CD4-positive, alpha-beta memory T cell (primary cell): ENCODE data around the gene RPL12. TPM values are rescaled to one million over a fixed set of nuclear protein-coding genes. Genes with fewer than 3 reads are reported as not detected.

Experiments used
- CTCF ChIA-PET: fragments of 350-600 bp; sonication (Branson Sonifier 250); formaldehyde crosslinking; loops from one replicate; lab custom pipeline; 2021; ENCODE audit warnings: inconsistent platforms; ENCODE audit not compliant: partially characterized antibody; lab: Charles Lee
- POLR2A ChIA-PET: fragments of 350-600 bp; sonication (Branson Sonifier 250); formaldehyde crosslinking; loops from one replicate; lab custom pipeline; 2021; ENCODE audit not compliant: partially characterized antibody; lab: Charles Lee
- DNase-seq, 5 donors: peaks; one replicate each; pipeline versions ENCODE4 v3.0.0 to v3.0.0-alpha.2; 2020 to 2022; ENCODE audit warnings: mixed read lengths in 1 of 5
- H3K27ac ChIP-seq: one replicate; pipeline ENCODE4 v1.7.0; 2013; ENCODE audit warnings: low read depth, low read length
- H3K27me3 ChIP-seq: 2 replicates; pipeline ENCODE4 v1.7.0; 2013; ENCODE audit warnings: mild to moderate bottlenecking, low read length, moderate library complexity; ENCODE audit not compliant: insufficient read depth
- H3K36me3 ChIP-seq: 2 replicates; pipeline ENCODE4 v1.7.0; 2013; ENCODE audit warnings: mild to moderate bottlenecking, low read length, moderate library complexity; ENCODE audit not compliant: insufficient read depth
- H3K4me1 ChIP-seq: 2 replicates; pipeline ENCODE4 v1.7.0; 2013; ENCODE audit warnings: mild to moderate bottlenecking, low read length, moderate library complexity; ENCODE audit not compliant: insufficient read depth
- H3K4me3 ChIP-seq, 2 donors: one replicate each; pipeline ENCODE4 v1.7.0; 2013; ENCODE audit warnings: low read length in 2 of 2, mild to moderate bottlenecking in 1 of 2
- H3K9me3 ChIP-seq, 2 donors: one replicate each; pipeline ENCODE4 v1.7.0; 2013; ENCODE audit warnings: low read length in 2 of 2, control low read depth in 1 of 2; ENCODE audit not compliant: control insufficient read depth in 1 of 2
- H3K27ac Mint-ChIP-seq, 7 donors: one replicate each; pipeline ENCODE4 v1.8.0; 2020 to 2021; ENCODE audit warnings: mixed read lengths in 7 of 7, mild to moderate bottlenecking in 6 of 7, inconsistent platforms in 3 of 7, moderate library complexity in 3 of 7
- H3K27me3 Mint-ChIP-seq, 2 donors: one replicate each; pipeline ENCODE4 v1.8.0; 2020 to 2021; ENCODE audit warnings: mixed read lengths in 2 of 2
- H3K36me3 Mint-ChIP-seq, 2 donors: one replicate each; pipeline ENCODE4 v1.8.0; 2020 to 2021; ENCODE audit warnings: mixed read lengths in 2 of 2, inconsistent platforms in 1 of 2, mild to moderate bottlenecking in 1 of 2
- H3K4me1 Mint-ChIP-seq, 4 donors: one replicate each; pipeline ENCODE4 v1.8.0; 2020 to 2021; ENCODE audit warnings: mixed read lengths in 4 of 4, mild to moderate bottlenecking in 1 of 4
- H3K4me3 Mint-ChIP-seq, 8 donors: one replicate each; pipeline ENCODE4 v1.8.0; 2020 to 2021; ENCODE audit warnings: mixed read lengths in 8 of 8, mild to moderate bottlenecking in 7 of 8, moderate library complexity in 6 of 8, inconsistent platforms in 3 of 8
- H3K9me3 Mint-ChIP-seq, 8 donors: one replicate each; pipeline ENCODE4 v1.8.0; 2020 to 2021; ENCODE audit warnings: mixed read lengths in 8 of 8, mild to moderate bottlenecking in 5 of 8, inconsistent platforms in 3 of 8, moderate library complexity in 1 of 8
- intact Hi-C: fragments of 100-400 bp; cut with micrococcal nuclease; formaldehyde crosslinking; loops from one replicate; pipeline ENCODE4 v1.15.1; 2023
- polyA plus RNA-seq, 2 donors: library from polyadenylated mRNA; unstranded; fragments of 300-500 nt; fragmentation: Illumina TruSeq; gene quantifications; one replicate each; pipeline ENCODE4 v1.2.3, GENCODE V29; 2021
- total RNA-seq, 2 experiments: library from RNA; stranded (reverse); gene quantifications; one replicate each; pipeline ENCODE4 v1.2.3, GENCODE V29; 2021

RPL12 gene
- total and polyA plus RNA-seq, 4 experiments from 2014 or later, result 1,304 to 1,786 (median 1,643) TPM

DNA sequence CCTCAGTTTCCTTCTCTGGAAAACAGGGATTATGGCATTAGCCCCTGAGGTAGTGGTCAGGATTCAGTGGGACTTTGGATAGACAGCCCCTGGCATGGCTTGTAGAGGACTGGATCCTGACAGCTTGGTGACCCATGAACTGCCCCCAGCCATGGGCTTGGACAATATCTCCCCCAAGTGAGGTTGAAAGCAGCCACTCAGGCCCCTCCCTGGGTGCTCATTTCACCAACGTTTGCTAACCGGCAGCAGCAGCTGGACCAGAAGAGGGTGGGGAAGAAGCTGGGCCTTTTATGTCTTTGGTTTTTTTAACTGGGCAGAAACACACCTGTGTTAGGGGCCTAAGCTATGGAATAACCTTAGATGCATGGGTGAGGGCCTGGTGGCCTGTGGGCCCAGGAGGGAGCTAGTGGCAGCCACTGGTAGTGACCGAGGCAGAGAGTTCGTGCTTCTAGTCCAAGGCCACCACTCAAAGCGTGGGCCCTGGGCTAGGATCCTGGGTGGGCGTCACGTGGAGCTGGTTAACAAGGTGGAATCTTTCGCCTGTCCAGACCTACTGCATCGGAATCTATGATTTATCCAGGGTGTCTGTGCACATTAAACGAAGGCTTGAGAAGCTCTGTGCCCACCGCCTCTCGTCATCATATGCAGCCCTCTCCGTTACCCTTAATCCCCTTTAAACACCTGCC lies 52.3 kb downstream of the RPL12 start:
- Mint-ChIP-seq H3K4me1 (peaks cover 5 to 23% (median 12%) of the 10 kb centered on the region in 4 donors), H3K27ac (peak overlapping the region in 1 of 7 donors; percentile 64), H3K9me3 (no peaks in the 10 kb centered on the region), H3K4me3 (peak overlapping the region in 6 of 8 donors; percentile 23 to 87 (median 69)), H3K27me3 (peaks cover 30 to 35% of the 10 kb centered on the region in 2 donors), H3K36me3 (no peaks in the 10 kb centered on the region)
- no peak overlapping the region for H3K27ac ChIP-seq
- CTCF ChIA-PET, result interaction anchor here (0.8 to 1.4 kb wide), 4 partner anchors 13 to 457 kb away, joined by 3 read pairs; no protein-coding TSS in a partner anchor
- no peak for DNase-seq
- no peaks in the 10 kb centered on the region for H3K9me3 ChIP-seq
- POLR2A ChIA-PET, result interaction anchor here (1.7 kb wide), 1 partner anchor 10 kb away, joined by 6 read pairs; no protein-coding TSS in a partner anchor
- H3K27me3 ChIP-seq, result peaks cover 32% of the 10 kb centered on the region
- intact Hi-C loops, result no loop called here
- H3K4me3 ChIP-seq, result no peak overlapping the region
- peaks cover 19% of the 10 kb centered on the region for H3K4me1 ChIP-seq
- H3K36me3 ChIP-seq, result no peaks in the 10 kb centered on the region

DNA sequence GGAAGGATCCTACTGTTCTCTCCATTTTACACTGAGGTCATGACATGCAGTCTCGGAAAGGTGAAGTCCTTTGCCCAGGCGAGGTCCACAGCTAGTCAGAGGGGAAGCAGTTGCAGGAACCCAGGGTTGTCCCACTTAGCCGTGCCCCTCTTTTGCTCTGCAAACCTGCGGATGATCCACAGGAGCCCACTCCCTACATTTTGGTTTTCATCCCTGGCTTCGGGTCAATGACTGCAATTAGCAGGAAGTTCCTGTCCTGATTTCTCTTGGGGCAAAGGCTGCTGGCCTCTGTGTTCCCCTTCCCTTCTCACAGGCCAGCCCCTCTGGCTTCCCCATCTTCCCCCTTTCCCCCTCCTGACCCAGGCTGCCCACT lies 52.9 kb downstream of the RPL12 start:
- DNase-seq, result no peak
- CTCF ChIA-PET, result interaction anchor here (0.9 to 1.4 kb wide), 2 partner anchors 12 to 412 kb away, joined by 3 read pairs; no protein-coding TSS in a partner anchor
- Histone ChIP-seq H3K9me3 (no peaks in the 10 kb centered on the region), H3K4me3 (peak overlapping the region in 1 of 2 donors; percentile 45), H3K4me1 (peaks cover 19% of the 10 kb centered on the region), H3K36me3 (no peaks in the 10 kb centered on the region), H3K27ac (no peak overlapping the region), H3K27me3 (peaks cover 37% of the 10 kb centered on the region)
- Mint-ChIP-seq H3K27me3 (peaks cover 33 to 39% of the 10 kb centered on the region in 2 donors), H3K36me3 (no peaks in the 10 kb centered on the region), H3K27ac (peak overlapping the region in 2 of 7 donors; percentile 13 to 64), H3K4me3 (peak overlapping the region; percentile 42 to 87 (median 66)), H3K9me3 (no peaks in the 10 kb centered on the region), H3K4me1 (peaks cover 5 to 23% (median 12%) of the 10 kb centered on the region in 4 donors)
- POLR2A ChIA-PET, result interaction anchor here (1.7 kb wide), 1 partner anchor 10 kb away, joined by 6 read pairs; no protein-coding TSS in a partner anchor
- intact Hi-C loops, result no loop called here

Other genes with a start within 250 kb of the RPL12 start
- gene GARNL3, start 186.6 kb downstream of the RPL12 start, total RNA-seq, result 1 to 10 TPM; 5.9 to 6.6 TPM
- gene GARNL3, start 186.6 kb downstream of the RPL12 start, polyA plus RNA-seq, result under 1 TPM in 1 of 2 donors, not detected in 1; 0.41 TPM
- 1 to 10 TPM; 2.1 to 2.3 TPM for gene SLC2A8, start 54.2 kb downstream of the RPL12 start, total RNA-seq
- 1 to 10 TPM; 1.1 to 3.2 TPM for gene SLC2A8, start 54.2 kb downstream of the RPL12 start, polyA plus RNA-seq
- gene ZNF79, start 27.0 kb downstream of the RPL12 start, total RNA-seq, result 10 to 100 TPM; 22.2 to 22.5 TPM
- gene ZNF79, start 27.0 kb downstream of the RPL12 start, polyA plus RNA-seq, result 1 to 10 TPM; 1.0 to 5.8 TPM
- gene LRSAM1, start 104 bp upstream of the RPL12 start, total RNA-seq, result 10 to 100 TPM; 30.5 to 31.3 TPM
- 1 to 10 TPM; 4.3 to 9.2 TPM for gene LRSAM1, start 104 bp upstream of the RPL12 start, polyA plus RNA-seq
- 10 to 100 TPM; 19.9 to 20.9 TPM for gene STXBP1, start 160.9 kb upstream of the RPL12 start, total RNA-seq
- gene STXBP1, start 160.9 kb upstream of the RPL12 start, polyA plus RNA-seq, result 1 to 10 TPM; 4.8 to 5.5 TPM